Duodenal mucosa (tissue), 2 donors: ENCODE results near the gene SCRN1.

Source experiments
- H3K27ac ChIP-seq: one replicate; pipeline ENCODE4 v1.7.0; 2013; ENCODE audit warnings: low read depth, low read length
- H3K27me3 ChIP-seq, 2 donors: one replicate each; pipeline ENCODE4 v1.7.0; 2013; ENCODE audit warnings: low read length in 2 of 2, control low read depth in 1 of 2; ENCODE audit not compliant: insufficient read depth in 2 of 2, control insufficient read depth in 1 of 2
- H3K36me3 ChIP-seq, 2 donors: one replicate each; pipeline ENCODE4 v1.7.0; 2013; ENCODE audit warnings: low read length in 2 of 2, control low read depth in 1 of 2; ENCODE audit not compliant: insufficient read depth in 2 of 2, control insufficient read depth in 1 of 2
- H3K4me1 ChIP-seq, 2 donors: one replicate each; pipeline ENCODE4 v1.7.0; 2013; ENCODE audit warnings: low read length in 2 of 2, control low read depth in 1 of 2; ENCODE audit not compliant: insufficient read depth in 2 of 2, control insufficient read depth in 1 of 2
- H3K4me3 ChIP-seq, 2 donors: one replicate each; pipeline ENCODE4 v1.7.0; 2013; ENCODE audit warnings: low read length in 2 of 2, low read depth in 1 of 2
- H3K9ac ChIP-seq, 2 donors: one replicate each; pipeline ENCODE4 v1.7.0; 2013; ENCODE audit warnings: low read length in 2 of 2, low read depth in 1 of 2
- H3K9me3 ChIP-seq, 2 donors: one replicate each; pipeline ENCODE4 v1.7.0; 2013; ENCODE audit warnings: low read length in 2 of 2, control low read depth in 1 of 2; ENCODE audit not compliant: control insufficient read depth in 1 of 2

The SCRN1 gene

GRCh38 chr7:29873644-29874294 lies 115.8 kb downstream of the SCRN1 start:
- Histone ChIP-seq H3K27ac (no peak overlapping the region), H3K36me3 (no peaks in the 10 kb centered on the region), H3K27me3 (no peaks in the 10 kb centered on the region), H3K4me1 (no peaks in the 10 kb centered on the region), H3K9ac (no peak overlapping the region), H3K9me3 (no peaks in the 10 kb centered on the region), H3K4me3 (no peak overlapping the region)

GRCh38 chr7:29871787-29872398 lies 117.7 kb downstream of the SCRN1 start:
- Histone ChIP-seq H3K4me1 (no peaks in the 10 kb centered on the region), H3K9me3 (no peaks in the 10 kb centered on the region), H3K4me3 (no peak overlapping the region), H3K9ac (no peak overlapping the region), H3K27ac (no peak overlapping the region), H3K36me3 (no peaks in the 10 kb centered on the region), H3K27me3 (no peaks in the 10 kb centered on the region)
